Stimulated activated naive CD8-positive, alpha-beta T cell treated with anti-CD3 and anti-CD28 coated beads, Interleukin-15, amount 100 ng/mL, for 72 hours (primary cell): ENCODE data around the gene TOP3B.

Experiments
- ATAC-seq: fragments of 150-1000 bp; cut with Tn5 transposase; 2 replicates; pipeline ENCODE4 v1.10.0; 2021; ENCODE audit warnings: mild to moderate bottlenecking, moderate library complexity
- DNase-seq, 2 donors: peaks; one replicate each; pipeline ENCODE4 v3.0.0; 2021 to 2022
- H3K27ac Mint-ChIP-seq, 2 donors: one replicate each; pipeline ENCODE4 v1.8.0; 2022; ENCODE audit warnings: mild to moderate bottlenecking in 2 of 2, mixed read lengths in 2 of 2, moderate library complexity in 2 of 2
- H3K27me3 Mint-ChIP-seq: one replicate; pipeline ENCODE4 v1.8.0; 2022; ENCODE audit warnings: mixed read lengths
- H3K4me1 Mint-ChIP-seq: one replicate; pipeline ENCODE4 v1.8.0; 2022; ENCODE audit warnings: mild to moderate bottlenecking, mixed read lengths
- H3K4me3 Mint-ChIP-seq, 2 donors: one replicate each; pipeline ENCODE4 v1.8.0; 2022; ENCODE audit warnings: mild to moderate bottlenecking in 2 of 2, mixed read lengths in 2 of 2, moderate library complexity in 1 of 2
- H3K9me3 Mint-ChIP-seq, 2 donors: one replicate each; pipeline ENCODE4 v1.8.0; 2022; ENCODE audit warnings: mixed read lengths in 2 of 2

The TOP3B gene, protein sequence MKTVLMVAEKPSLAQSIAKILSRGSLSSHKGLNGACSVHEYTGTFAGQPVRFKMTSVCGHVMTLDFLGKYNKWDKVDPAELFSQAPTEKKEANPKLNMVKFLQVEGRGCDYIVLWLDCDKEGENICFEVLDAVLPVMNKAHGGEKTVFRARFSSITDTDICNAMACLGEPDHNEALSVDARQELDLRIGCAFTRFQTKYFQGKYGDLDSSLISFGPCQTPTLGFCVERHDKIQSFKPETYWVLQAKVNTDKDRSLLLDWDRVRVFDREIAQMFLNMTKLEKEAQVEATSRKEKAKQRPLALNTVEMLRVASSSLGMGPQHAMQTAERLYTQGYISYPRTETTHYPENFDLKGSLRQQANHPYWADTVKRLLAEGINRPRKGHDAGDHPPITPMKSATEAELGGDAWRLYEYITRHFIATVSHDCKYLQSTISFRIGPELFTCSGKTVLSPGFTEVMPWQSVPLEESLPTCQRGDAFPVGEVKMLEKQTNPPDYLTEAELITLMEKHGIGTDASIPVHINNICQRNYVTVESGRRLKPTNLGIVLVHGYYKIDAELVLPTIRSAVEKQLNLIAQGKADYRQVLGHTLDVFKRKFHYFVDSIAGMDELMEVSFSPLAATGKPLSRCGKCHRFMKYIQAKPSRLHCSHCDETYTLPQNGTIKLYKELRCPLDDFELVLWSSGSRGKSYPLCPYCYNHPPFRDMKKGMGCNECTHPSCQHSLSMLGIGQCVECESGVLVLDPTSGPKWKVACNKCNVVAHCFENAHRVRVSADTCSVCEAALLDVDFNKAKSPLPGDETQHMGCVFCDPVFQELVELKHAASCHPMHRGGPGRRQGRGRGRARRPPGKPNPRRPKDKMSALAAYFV

GRCh38 chr22:21982338-21982965 lies at the start of gene TOP3B:
TSS of gene TOP3B (minus strand) at chr22:21982787. CDS start at chr22:21975709, 7,078 bp downstream.
- Mint-ChIP-seq H3K4me1 (peaks cover 48% of the 10 kb centered on the region), H3K4me3 (peak within 1 kb of the TSS; percentile 88 to 94), H3K9me3 (no peaks in the 10 kb centered on the region), H3K27me3 (no peaks in the 10 kb centered on the region), H3K27ac (peak within 1 kb of the TSS; percentile 94 to 97)
- peak; percentile 98 for ATAC-seq
- DNase-seq, result peak; percentile 80 to 87

GRCh38 chr22:22031183-22031945 lies 48.8 kb upstream of the TOP3B start:
- no peaks in the 10 kb centered on the region for H3K9me3 Mint-ChIP-seq
- no peak for ATAC-seq
- DNase-seq, result no peak
- H3K4me1 Mint-ChIP-seq, result no peaks in the 10 kb centered on the region
- H3K27ac Mint-ChIP-seq, result no peak overlapping the region
- no peak overlapping the region for H3K4me3 Mint-ChIP-seq
- no peaks in the 10 kb centered on the region for H3K27me3 Mint-ChIP-seq

GRCh38 chr22:22030493-22031182 lies 48.1 kb upstream of the TOP3B start:
- Mint-ChIP-seq H3K4me1 (no peaks in the 10 kb centered on the region), H3K27me3 (no peaks in the 10 kb centered on the region), H3K27ac (no peak overlapping the region), H3K4me3 (no peak overlapping the region), H3K9me3 (no peaks in the 10 kb centered on the region)
- DNase-seq (no peak), ATAC-seq (no peak)

GRCh38 chr22:22027955-22028354 lies 45.4 kb upstream of the TOP3B start:
- DNase-seq, result no peak
- H3K4me3 Mint-ChIP-seq, result no peak overlapping the region
- H3K27ac Mint-ChIP-seq, result no peak overlapping the region
- no peaks in the 10 kb centered on the region for H3K27me3 Mint-ChIP-seq
- H3K9me3 Mint-ChIP-seq, result no peaks in the 10 kb centered on the region
- no peaks in the 10 kb centered on the region for H3K4me1 Mint-ChIP-seq
- ATAC-seq, result no peak

DNA sequence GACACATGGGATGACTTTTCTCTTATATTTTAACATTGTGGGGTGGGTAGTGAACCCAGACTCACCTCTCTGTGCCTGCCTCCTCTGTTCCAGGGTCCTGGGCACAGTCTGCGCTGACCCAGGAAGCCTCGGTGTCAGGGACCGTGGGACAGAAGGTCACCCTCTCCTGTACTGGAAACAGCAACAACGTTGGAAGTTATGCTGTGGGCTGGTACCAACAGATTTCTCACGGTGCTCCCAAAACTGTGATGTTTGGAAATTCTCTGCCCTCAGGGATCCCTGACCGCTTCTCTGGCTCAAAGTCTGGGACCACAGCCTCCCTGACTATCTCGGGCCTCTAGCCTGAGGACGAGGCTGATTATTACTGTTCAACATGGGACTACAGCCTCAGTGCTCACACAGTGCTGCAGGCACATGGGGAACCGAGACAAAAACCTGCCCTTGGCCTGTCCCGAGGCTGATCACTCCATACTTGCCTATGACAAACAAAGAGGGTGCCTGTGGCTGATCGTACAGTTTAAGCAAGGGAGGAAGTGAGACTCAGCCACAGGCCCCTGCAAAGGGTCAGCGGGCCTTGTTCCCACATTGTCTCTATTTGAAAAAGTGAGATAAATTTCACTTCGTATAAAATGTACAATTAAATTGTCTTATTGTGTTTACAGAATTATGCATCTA lies 43.7 kb upstream of the TOP3B start:
- no peaks in the 10 kb centered on the region for H3K9me3 Mint-ChIP-seq
- H3K4me1 Mint-ChIP-seq, result no peaks in the 10 kb centered on the region
- H3K4me3 Mint-ChIP-seq, result no peak overlapping the region
- ATAC-seq, result no peak
- H3K27me3 Mint-ChIP-seq, result no peaks in the 10 kb centered on the region
- DNase-seq, result no peak
- peak overlapping the region in 1 of 2 donors; percentile 79 for H3K27ac Mint-ChIP-seq

DNA sequence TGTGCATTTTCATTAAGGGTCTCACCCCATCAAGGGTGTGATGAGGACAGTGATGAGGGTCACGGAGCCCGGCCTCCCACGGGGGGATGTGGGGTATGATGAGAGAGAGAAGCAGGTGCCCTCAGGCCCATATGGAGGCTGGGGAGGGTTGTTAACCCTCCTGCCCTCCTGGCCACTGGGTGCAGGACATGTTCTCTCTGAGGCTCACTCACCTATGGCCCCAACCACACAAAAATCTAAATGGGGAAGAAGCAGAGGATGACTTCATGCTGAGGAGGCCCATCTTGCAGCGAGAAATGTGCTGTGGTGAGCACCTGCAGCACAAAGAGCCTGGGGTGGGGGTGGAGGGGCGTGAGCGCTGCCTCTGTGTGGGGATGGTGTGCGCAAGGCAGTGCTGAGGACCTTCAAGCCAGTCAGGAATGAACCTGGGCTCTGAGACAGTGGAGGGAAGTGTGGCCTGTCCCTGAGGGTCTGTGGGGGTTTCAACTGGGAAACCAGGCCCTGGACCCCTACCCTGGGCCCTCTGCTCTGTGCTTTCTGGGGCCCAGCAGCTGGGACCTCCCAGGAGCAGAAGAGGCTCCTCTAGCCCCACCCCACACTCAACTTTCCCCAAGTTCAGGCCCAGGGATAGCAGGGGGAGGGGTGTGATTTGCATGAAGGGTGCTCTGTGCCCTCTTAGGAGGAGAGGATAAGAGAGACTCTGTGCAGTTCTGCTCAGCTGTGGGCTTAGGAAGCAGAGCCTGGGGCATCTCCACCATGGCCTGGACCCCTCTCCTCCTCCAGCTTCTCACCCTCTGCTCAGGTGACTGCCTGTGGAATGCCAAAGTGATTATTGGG lies 43.0 kb upstream of the TOP3B start:
- ATAC-seq, result no peak
- Mint-ChIP-seq H3K9me3 (no peaks in the 10 kb centered on the region), H3K27me3 (no peaks in the 10 kb centered on the region), H3K4me3 (no peak overlapping the region), H3K27ac (peak overlapping the region in 1 of 2 donors; percentile 50), H3K4me1 (no peaks in the 10 kb centered on the region)
- DNase-seq, result no peak

GRCh38 chr22:22024440-22024839 lies 41.9 kb upstream of the TOP3B start:
- ATAC-seq (no peak), DNase-seq (no peak)
- no peaks in the 10 kb centered on the region for H3K4me1 Mint-ChIP-seq
- no peaks in the 10 kb centered on the region for H3K27me3 Mint-ChIP-seq
- H3K9me3 Mint-ChIP-seq, result no peaks in the 10 kb centered on the region
- no peak overlapping the region for H3K4me3 Mint-ChIP-seq
- no peak overlapping the region for H3K27ac Mint-ChIP-seq

GRCh38 chr22:22023581-22024137 lies 41.1 kb upstream of the TOP3B start:
- ATAC-seq (no peak), DNase-seq (no peak)
- H3K4me3 Mint-ChIP-seq, result no peak overlapping the region
- H3K4me1 Mint-ChIP-seq, result no peaks in the 10 kb centered on the region
- no peaks in the 10 kb centered on the region for H3K9me3 Mint-ChIP-seq
- H3K27me3 Mint-ChIP-seq, result no peaks in the 10 kb centered on the region
- H3K27ac Mint-ChIP-seq, result peak overlapping the region in 1 of 2 donors; percentile 28

- Mint-ChIP-seq H3K27ac (peak overlapping the region in 1 of 2 donors; percentile 73), H3K4me3 (no peak overlapping the region), H3K27me3 (no peaks in the 10 kb centered on the region), H3K4me1 (no peaks in the 10 kb centered on the region), H3K9me3 (no peaks in the 10 kb centered on the region)
- ATAC-seq (no peak), DNase-seq (no peak)
These were observed 40.5 kb upstream of the TOP3B start for GRCh38 chr22:22022947-22023534.

DNA sequence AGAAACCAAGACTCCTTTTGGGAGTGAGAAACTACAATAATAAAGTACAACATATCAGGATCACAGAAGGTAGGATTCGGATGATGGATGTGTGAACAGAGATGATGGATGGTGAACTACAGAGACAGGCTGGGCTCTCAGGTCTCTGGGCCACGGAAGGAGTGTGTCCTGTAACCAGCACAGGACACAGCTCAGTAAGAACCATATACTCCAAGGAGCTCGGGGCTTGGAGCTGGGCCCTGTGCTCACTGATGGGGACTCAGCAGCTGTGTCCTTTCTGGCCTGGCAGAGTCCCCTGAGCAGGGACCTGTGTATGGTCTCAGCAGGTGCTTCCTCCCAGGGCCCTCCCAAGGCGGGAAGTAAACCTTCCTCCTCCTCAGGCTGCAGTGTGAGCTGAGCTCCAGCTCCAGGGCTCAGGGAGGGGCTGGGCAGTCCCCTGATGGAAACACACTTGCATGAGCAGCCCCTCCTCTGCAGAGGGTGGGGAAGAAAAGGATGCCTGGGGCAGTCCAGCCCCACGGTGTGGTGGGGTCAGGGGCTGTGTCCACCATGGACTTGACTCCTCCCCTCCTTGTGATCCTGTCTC lies 39.8 kb upstream of the TOP3B start:
- no peak for ATAC-seq
- no peak overlapping the region for H3K4me3 Mint-ChIP-seq
- no peaks in the 10 kb centered on the region for H3K9me3 Mint-ChIP-seq
- no peaks in the 10 kb centered on the region for H3K27me3 Mint-ChIP-seq
- peak overlapping the region in 1 of 2 donors; percentile 36 for H3K27ac Mint-ChIP-seq
- no peaks in the 10 kb centered on the region for H3K4me1 Mint-ChIP-seq
- no peak for DNase-seq

DNA sequence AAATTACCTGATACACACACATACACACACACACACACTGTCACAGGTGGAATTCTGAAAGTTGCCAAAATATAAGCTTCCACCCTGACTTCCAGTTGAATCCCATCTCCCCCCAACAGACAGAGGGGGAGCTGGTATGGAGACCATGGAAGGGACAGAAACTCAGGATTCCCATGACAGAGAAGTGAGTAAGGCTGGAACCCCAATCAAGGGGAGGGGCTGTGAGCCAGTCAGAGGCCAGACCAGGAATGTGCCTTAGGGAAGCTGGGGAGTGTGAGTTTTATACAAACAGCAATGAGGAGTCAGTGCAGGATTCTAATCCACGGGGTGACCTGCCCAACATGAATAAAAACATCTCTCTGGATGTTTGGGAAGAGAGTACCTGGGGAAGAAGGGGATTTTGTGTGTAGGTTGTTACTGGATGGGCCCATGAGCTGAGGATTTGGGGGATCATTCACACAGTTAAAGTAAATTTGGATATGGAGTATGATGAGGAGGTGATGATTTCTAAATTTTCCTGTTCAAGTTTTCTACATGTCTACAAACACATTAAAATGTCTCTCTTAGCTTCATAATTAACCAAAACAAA lies 38.7 kb upstream of the TOP3B start:
- no peaks in the 10 kb centered on the region for H3K27me3 Mint-ChIP-seq
- H3K9me3 Mint-ChIP-seq, result no peaks in the 10 kb centered on the region
- no peak overlapping the region for H3K27ac Mint-ChIP-seq
- no peaks in the 10 kb centered on the region for H3K4me1 Mint-ChIP-seq
- ATAC-seq (no peak), DNase-seq (no peak)
- no peak overlapping the region for H3K4me3 Mint-ChIP-seq

DNA sequence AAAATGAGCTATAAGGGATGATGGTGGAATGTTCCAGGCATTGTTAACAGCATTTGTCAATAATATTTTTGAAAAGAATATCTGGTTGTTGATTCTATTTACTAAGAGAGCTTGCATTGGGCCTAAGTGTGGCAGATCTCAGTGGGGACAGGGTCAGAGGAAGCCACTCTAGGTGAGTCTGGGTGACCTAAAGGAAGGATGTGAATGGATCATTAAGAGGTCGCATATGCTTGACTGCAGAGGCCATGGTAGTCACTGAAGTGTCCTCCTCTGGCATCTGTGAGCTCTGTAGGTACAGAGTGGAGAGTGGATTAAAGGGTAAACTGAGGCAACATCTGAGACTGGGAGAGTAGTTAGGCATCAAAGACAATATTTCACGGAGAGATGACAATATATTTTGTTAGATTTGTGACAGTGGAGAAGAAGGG lies 37.9 kb upstream of the TOP3B start:
- Mint-ChIP-seq H3K4me1 (no peaks in the 10 kb centered on the region), H3K9me3 (no peaks in the 10 kb centered on the region), H3K4me3 (no peak overlapping the region), H3K27ac (no peak overlapping the region), H3K27me3 (no peaks in the 10 kb centered on the region)
- DNase-seq, result no peak
- ATAC-seq, result no peak
